GM08714 (cell line): ENCODE results near the gene COX19.
"Not testable (repeated sequence)": the region's sequence is repeated elsewhere in the genome, so short reads cannot be mapped to it uniquely, and the experiment has no call there.

ENCODE experiments used
- H3K4me3 ChIP-seq: fragments of 200-500 bp; sonication (Bioruptor generic); 2 replicates; pipeline ENCODE4 v1.5.1; 2014; ENCODE audit warnings: mild to moderate bottlenecking, low read length, inconsistent platforms
- ZNF274 ChIP-seq: IDR thresholded peaks from 2 replicates; pipeline ENCODE4 v1.6.1; 2012; ENCODE audit warnings: mild to moderate bottlenecking, low read depth, low read length

The COX19 gene

GRCh38 chr7:945147-945555 lies 30.2 kb downstream of the COX19 start:
- H3K4me3 ChIP-seq: no peak overlapping the region
- TF ChIP-seq ZNF274: no peak

DNA sequence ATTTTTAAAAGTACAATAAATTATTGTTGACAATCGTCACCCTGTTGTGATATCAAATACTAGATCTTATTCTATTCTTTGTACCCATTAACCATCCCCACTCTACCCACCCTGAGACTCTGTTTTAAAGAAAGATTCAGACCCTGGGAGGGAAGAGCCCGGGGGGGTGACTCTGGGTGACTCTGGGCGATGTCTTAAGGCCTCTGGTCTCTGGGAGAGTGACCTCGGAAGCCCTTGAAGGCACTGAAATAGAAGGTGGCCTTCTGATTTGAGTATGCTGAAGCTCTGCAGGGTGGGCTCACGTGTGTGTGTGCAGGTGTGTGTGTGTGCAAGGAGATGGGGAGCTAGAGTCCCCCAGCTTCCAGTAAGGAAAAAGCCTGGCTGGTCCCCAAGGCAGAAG lies 30.6 kb downstream of the COX19 start:
- TF ChIP-seq ZNF274: no peak
- H3K4me3 ChIP-seq: no peak overlapping the region

- H3K4me3 ChIP-seq: not testable (repeated sequence)
Measured at GRCh38 chr7:943793-944192, 31.6 kb downstream of the COX19 start.

- TF ChIP-seq ZNF274: no peak
- no peak overlapping the region for H3K4me3 ChIP-seq
Measured at GRCh38 chr7:940599-941408, 34.5 kb downstream of the COX19 start.

- no peak for TF ChIP-seq ZNF274
- H3K4me3 ChIP-seq: no peak overlapping the region
Measured at GRCh38 chr7:939843-940242, 35.5 kb downstream of the COX19 start.

- no peak for TF ChIP-seq ZNF274
- no peak overlapping the region for H3K4me3 ChIP-seq
Measured at GRCh38 chr7:938546-939185, 36.7 kb downstream of the COX19 start.

DNA sequence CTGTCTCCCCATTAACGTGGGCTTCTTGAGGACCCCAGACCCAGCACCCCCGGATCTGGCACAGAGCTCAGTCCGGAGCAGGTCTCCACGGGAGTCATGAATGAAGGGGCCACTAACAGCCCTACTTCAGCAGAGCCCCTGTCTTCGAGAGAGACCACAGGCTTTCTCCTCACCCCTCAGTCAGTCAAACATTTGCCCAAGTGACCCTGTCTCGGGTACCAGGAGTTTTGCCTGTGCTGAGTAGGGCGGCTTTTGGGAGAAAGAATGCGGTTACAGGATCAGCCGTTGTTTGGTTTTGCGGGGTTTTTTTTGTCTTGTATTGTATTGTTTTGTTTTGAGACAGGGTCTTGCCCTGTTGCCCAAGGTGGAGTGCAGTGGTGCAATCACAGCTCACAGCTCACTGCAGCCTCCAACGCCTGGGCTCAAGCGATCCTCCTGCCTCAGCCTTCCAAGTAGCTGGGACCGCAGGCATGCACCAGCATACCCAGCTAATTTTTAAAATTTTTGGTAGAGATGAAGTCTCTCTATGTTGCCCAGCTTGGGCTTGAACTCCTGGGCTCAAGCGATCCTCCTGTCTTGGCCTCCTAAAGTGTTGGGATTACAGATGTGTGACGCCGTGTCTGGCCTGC lies 37.4 kb downstream of the COX19 start:
- no peak for TF ChIP-seq ZNF274
- H3K4me3 ChIP-seq: no peak overlapping the region

- no peak for TF ChIP-seq ZNF274
- no peak overlapping the region for H3K4me3 ChIP-seq
Measured at GRCh38 chr7:936386-937054, 38.8 kb downstream of the COX19 start.

DNA sequence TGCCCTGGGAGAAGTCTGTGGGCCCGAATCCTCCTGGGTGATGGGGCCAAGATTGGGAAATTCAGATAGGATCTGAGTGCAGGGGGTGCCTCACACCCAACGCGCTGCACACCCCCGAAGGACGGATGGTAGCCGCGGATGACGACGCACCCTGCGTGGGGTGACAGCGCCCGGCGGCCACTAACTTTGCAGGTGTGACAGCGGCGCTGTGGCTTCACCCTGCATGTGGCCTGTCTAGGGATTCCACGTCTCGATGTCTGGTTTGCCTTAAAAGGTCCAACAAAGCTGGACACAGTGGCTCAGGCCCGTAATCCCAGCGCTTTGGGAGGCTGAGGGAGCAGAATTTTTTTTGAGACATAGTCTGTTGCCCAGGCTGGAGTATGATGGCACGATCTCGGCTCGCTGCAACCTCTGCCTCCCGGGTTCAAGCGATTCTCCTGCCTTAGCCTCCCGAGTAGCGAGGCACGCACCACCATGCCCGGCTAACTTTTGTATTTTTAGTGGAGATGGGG lies 39.4 kb downstream of the COX19 start:
- H3K4me3 ChIP-seq: no peak overlapping the region
- no peak for TF ChIP-seq ZNF274

GRCh38 chr7:935164-935873 lies 40.0 kb downstream of the COX19 start:
- H3K4me3 ChIP-seq: no peak overlapping the region
- no peak for TF ChIP-seq ZNF274

DNA sequence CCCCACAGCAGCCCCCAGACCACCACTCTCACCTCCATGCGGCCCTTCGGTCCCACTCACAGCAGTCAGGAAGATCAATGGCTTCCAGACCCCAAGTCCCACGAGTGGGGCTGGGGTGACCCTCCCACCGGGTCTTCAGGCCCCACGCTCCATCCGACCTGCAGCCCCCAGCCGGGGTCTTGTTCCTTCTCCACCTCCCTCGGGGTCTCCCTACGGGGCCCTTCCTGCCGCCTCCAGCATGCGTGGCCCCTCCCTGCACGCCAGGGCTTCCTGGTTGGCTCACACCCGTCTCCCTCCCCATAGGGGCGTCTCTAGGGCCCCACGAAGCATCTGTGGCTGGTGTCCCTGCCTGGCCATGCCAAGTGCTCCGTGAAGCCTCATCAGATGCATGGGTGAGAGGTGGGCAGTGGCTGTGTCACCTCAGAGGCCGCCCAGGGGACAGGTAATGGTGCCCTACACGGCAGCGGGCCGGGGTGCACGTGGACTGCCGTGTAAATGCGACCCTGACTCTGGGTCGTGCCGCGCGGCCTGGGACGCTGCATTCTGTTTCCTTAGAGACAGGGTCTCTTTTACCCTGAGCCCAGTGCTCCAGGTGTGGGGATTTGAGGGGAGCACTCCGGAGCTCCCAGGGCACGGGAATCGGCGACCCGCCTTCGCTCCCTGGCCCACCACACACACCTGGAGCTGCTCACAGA lies 40.7 kb downstream of the COX19 start:
- TF ChIP-seq ZNF274: no peak

GRCh38 chr7:932651-932975 lies 42.7 kb downstream of the COX19 start:
- TF ChIP-seq ZNF274: no peak
- H3K4me3 ChIP-seq: no peak overlapping the region

More for the DNA sequence above, 40.7 kb downstream of the COX19 start:
- no peak overlapping the region for H3K4me3 ChIP-seq

GRCh38 chr7:931871-932650 lies 43.3 kb downstream of the COX19 start:
- no peak overlapping the region for H3K4me3 ChIP-seq
- no peak for TF ChIP-seq ZNF274
